Daoy (cell line): ENCODE measurements around the gene UBR2. TPM values are rescaled to one million over a fixed set of nuclear protein-coding genes. Genes with fewer than 3 reads are reported as not detected.

Experiments used
- DNase-seq: peaks from one replicate; pipeline ENCODE4 v3.0.0-alpha.2; 2015; ENCODE audit warnings: low read depth
- total RNA-seq: library from RNA; depleted of rRNA; stranded (reverse); fragments of >200 nt; shearing (Covaris generic); gene quantifications from 2 replicates; pipeline ENCODE4 v1.2.3, GENCODE V29; 2014

UBR2 gene
- total RNA-seq, 1 experiment from 2014 or later = 23.1 TPM

DNA sequence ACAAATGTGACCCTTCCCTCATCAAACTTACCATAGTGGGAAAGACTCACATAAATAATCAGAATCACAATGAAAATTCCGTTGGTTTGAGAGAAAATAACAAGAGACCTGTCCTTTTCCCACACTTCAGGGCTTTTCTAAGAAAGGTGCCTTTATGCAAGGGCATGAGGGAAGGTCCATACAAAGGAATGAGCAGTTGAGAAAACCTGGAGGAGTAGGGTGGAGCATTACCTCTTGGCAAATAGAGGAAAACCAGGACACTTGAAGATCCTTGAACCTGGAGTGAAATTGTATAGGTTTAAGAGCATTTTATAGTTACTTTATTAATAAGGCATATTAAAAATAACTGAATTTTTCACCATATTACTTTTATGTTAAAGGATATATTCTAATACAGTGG is 54.3 kb downstream of the UBR2 start:
- DNase-seq = no peak

DNA sequence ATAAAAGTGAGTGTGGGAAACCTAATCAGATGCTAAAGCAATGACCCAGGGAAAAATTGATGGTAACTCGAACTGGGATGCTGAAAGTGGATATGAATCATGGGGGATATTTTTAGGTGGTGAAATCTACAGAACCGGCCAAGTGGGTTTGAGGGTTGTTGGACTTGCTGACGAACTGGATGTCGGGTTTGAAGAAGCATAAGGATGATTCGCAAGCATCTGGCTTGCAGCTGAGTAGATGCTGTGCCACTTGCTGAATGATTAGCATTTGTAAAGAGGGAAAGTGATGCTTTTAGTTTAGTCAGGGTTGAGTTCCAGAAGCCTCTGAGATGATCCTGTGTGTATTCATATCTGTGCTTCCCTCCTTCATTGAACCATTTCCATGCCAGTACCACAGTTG is 54.9 kb downstream of the UBR2 start:
- DNase-seq = peak; percentile 7

DNA sequence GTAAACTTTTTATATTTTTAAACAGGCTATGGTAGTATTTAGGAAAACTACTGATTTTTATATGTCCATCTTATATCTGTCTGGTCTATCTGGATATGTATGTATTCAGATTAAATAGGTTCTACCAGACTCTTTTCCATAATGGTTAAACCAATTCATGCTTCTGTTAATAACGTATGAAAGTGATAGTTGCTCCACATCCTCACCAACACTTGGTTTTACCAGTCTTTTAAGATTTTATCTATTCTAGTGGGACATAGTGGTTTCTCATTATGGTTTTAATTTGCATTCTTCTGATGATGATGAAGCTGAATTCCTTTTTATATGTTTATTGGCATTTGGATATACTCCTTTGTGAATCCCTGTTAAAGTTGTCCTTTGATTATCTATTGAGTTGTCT is 56.1 kb downstream of the UBR2 start:
- no peak for DNase-seq

DNA sequence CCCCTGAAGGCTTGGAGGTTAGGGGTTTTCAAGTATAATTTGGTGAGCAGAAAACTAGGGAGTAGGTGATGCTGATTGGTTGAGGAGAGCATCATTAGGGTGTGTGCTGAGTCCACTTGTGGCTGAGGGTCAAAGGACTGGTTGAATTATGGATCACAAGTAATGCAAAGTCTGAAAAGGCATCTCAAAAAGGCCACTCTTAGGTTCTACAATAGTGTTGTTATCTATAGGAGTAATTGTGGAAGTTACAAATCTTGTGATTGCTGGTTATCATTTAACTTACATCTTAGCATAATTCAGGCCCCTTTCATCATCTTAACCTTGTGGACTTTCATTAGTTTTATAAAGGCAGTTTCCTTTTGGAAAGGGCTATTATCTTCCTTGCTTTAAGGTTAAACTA is 60.8 kb downstream of the UBR2 start:
- no peak for DNase-seq

DNA sequence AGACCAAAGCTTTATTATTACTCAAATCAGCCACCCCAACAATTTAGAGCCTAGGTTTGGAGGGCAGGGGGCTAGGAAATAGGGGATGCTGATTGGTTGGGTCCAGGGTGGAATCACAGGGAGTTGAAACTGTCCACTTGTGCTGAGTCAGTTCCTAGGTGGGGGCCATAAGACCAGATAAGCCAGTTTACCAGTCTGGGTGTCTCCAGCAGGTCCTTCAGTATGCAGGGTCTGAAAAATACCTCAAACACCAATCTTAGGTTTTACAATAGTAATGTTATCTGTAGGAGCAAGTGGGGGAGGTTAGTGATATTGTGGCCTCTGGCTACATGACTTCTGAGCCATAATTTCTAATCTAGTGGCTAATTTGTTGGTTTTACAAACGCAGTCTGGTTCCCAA is 63.2 kb downstream of the UBR2 start:
- DNase-seq = no peak

DNA sequence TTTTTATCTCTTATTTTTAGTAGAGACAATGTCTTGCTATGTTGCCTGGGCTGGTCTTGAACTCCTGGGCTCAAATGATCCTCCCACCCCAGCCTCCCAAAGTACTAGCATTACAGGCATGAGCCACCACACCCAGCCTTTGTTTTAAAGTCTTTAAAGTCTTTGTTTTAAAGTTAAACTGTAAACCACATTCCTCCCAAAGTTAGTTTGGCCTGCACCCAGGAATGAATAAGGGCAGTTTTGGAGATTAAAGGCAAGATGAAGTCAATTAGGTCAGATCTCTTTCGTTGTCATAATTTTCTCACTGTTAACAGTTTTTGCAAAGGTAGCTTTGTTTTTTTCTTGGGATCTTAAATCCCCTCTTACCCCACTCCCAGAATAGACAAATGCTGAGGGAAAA is 63.8 kb downstream of the UBR2 start:
- no peak for DNase-seq

DNA sequence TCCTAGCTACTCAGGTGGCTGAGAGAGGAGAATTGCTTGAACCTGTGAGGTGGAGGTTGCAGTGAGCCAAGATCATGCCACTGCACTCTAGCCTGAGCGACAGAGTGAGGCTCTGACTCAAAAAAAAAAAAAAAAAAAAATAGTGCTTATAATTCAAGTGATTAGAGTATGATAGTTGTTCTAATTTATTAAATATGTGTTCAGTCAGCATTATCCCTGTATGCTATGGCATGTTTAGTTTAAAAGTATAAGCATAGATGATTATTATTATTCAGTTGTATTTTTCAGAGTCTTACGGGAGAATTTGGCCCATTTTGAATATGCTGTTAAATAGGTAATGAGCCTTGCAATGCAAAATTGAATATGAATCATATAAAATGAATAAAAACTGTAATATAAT is 64.8 kb downstream of the UBR2 start:
- no peak for DNase-seq

DNA sequence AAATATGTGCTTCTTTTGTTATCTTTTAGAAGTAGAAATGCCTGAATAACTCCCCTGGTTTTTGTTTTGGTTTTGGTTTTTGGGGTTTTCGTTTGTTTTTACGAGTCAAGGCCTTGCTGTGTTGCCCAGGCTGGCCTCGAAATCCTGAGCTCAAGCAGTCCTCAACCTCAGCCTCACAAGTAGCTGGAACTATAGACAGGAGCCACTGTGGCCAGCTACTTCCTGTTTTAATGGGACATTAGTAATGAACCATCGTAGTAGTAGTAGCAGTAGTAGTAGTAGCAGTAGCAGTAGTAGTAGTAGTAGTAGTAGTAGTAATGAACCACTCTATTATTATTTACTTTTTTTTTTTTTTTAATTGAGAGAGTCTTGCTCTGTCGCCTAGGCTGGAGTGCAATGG is 66.0 kb downstream of the UBR2 start:
- no peak for DNase-seq

DNA sequence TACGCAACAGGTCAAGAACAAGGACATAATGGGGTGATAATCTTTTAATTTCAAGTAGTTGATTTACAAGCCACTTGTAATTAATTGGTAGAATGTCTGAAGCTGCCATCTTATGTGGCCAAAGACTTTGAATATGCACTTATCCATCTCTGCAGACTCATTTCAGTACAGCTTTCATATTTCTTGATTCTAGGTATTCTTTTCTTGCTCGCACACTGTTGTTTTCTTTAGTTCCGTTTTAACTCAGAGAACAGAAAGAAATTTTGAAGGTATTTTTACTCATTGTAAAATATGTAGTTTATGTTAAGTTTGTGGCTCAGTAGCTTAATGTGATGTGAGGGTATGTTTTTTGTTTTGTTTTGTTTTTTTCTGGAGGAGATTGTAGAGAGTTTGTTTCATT is 73.9 kb downstream of the UBR2 start:
- no peak for DNase-seq

DNA sequence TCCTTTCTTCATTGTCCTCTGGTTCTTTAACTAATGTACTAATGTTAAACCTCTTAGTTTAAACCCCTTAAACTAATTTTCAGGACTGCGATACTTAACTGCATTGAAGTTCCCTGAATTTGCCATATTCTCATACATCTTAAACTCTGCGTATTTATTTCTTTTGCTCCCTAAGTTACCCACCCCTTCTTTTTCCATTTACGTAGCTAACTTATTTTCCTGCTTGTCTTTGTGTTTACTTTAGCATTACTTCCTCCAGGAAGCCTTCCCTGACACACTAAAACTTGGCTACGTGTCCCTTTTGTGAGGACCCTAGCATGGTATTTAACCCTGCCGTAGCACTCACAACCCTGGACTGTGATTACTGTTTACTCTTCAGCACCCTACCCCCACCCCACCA is 79.0 kb downstream of the UBR2 start:
- DNase-seq = no peak

DNA sequence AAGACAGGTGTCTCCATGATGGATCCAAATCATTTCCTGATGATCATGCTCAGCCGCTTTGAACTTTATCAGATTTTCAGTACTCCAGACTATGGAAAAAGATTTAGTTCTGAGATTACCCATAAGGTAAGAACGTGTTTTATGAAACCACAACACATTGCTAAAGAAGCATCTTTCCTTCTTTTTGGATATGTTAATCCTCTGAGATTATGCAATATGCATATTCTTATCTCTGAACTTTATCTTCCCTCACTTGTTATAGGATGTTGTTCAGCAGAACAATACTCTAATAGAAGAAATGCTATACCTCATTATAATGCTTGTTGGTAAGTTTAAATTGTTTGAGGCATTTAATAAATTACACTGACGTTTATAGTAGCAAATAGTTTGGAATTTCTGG is 80.4 kb downstream of the UBR2 start:
- DNase-seq = no peak

DNA sequence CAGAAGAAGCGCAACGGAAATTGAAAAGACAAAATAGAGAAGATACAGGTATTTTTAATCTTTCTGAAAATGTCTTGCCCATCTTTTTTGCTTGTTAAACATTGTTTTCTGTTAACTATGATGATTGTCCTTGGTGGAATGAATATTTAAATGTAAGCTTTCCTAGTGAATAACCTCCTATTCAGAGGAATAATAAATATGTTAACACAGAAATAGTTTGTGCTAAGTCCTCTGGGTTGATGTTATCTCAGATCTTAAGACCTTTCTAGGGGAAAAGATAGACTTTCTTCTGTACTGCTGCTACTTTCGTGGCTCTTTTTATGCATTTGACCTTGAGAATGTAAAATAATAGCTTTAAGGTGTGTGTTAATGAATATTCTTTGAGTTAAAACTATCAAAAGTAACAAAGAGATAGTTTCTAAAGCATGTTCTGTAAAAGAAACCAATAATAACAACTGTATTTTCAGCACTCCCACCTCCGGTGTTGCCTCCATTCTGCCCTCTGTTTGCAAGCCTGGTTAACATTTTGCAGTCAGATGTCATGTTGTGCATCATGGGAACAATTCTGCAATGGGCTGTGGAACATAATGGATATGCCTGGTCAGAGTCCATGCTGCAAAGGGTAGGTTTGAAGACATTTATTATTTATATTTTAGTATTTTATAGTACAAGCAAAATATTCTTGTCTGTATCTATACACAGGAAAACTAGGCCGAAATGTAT is 88.4 kb downstream of the UBR2 start:
- DNase-seq = no peak

DNA sequence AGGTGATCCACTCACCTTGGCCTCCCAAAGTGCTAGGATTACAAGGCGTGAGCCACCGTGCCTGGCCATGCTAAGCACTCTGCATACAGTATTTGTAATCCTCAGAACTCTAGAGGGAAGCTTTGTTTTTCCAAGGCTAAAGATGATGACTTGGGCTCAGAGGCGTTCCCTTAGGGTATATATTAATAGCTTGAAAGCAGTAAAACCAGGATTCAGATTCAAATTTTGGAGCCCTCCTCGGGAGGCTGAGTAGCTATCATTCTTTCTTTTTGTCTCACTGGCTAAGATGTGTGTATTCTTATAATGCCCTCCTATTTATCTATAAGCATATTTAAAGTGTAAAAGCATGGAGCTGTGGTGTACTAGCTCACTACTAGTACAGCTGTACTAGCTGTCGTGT is 90.0 kb downstream of the UBR2 start:
- no peak for DNase-seq

DNA sequence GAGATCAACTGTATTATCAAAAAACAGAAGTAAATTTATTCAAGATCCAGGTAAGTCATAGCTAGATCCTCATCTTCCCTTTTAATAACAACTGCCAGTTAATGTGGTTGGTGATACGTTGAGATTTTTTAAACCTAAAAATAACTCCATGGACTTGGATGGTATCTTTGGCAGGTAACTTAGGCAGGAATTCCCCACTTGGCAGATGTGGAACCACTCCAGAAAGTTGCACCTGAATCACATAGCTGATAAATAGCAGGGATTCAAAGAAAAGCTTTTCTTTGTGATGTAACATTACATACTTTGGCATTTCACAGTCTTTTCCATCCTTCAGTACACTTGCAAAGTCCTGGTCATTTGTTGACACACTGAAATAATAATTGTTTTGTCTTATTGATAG is 96.0 kb downstream of the UBR2 start:
- no peak for DNase-seq

DNA sequence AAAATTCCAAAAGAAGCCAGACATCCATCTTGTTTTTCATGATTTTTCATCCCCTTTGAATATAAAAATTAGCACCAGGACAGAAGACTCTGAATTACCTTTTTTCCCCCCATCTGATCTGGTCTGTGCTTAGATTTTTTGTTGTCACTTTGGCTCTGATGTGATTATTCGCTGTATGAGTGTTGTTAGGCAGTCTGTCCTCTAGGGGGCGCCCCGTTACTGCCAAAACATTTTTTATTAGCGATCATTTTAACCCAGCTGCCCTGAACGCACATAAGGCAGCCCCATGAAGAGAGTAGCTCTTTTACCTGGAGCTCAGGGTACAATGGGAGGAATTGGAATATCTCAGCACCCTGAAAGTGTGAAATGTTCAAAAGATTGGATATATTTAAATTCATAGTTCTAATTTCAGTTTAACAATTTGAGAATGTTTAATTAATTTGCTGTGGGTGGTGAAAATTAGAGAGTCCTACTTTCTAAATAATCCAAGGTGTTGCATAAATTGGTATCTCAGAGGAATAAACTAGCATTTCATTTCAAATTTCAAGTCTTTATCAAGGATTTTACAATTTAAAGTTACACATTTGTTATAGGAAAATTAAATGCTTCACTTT is 97.8 kb downstream of the UBR2 start:
- peak; percentile 66 for DNase-seq

DNA sequence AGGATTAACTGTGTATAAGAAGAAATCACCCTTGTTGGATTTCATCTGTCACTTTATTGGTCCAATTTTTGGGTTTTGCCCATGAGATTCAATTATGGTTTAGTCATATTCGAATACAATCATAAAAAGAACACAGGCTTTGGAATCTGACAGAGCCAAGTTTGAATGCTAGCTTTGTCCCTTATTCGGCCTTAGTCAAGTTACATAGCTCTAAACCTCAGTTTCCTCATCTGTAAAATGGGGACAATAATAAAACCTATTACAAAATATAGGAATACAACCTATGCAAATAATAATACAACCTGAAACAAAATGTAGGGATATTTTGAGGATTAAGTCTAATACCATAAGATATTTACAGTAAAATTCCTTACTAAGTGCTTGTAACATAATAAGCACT is 100.9 kb downstream of the UBR2 start:
- no peak for DNase-seq

DNA sequence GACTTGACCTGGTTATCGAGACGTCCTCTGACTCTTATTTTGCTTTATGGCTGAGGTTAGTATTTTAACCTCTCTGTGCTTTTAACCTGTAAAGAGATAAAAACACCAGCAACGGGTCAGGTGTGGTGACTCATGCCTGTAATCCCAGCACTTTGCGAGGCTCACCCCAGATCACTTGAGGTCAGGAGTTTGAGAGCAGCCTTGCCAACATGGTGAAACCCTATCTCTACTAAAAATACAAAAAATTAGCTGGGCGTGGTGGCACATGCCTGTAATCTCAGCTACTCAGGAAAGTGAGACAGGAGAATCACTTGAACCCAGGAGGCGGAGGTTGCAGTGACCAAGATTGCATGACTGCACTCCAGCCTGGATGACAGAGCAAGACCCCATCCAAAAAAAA is 110.5 kb downstream of the UBR2 start:
- DNase-seq = peak; percentile 37

DNA sequence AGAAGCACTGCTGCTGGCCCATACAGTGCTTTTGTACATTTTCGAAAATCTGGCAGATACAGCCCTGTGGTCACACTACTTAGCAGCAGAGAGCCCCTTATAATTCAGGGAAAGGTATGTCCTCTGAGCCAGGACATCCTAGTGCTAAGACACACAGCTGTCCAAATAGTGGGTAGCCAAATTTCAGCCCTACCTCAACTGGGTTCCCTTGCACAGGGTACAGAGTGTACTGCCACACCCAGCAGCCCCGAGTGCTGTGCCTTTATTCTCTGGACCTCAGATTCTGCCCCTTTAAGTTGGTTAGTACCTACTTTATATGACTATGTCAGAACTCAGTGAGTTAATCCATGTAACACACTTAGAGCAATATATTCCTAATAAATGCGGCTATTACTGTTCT is 111.0 kb downstream of the UBR2 start:
- no peak for DNase-seq

DNA sequence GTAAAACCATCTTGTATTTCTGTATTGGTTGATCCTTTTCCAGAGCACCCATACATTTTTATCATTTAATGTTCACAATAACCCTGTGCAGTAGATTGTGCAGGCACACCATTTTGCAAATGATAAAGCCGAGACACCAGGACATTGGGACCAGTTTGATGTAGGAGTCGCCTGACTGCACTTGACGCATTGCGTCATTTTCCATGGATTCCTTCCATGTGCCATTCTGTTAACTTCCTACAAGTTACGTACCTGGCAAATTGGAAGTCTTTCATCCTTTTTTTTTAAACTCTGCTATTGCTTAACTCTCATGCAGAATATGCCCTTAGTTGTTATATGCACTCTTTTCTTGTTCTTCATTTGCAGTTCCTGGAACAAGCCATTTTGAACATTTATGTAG is 115.5 kb downstream of the UBR2 start:
- DNase-seq = no peak

DNA sequence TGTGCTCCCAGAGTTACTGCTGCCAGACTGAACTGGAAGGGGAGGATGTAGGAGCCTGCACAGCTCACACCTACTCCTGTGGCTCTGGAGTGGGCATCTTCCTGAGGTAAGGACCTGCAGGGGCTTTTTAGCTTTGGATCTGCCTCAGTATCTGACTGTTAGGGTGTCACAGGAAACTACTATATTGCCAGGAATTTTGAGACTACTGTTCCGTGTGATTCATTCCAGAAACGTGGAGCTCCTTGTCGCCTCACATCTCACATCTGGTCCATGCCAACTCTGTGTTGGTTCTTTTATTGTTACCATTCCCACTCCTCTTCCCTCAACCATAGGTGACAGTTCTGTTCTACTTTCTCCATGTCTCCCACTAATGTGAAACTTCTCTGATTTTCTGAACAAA is 124.5 kb downstream of the UBR2 start:
- no peak for DNase-seq

DNA sequence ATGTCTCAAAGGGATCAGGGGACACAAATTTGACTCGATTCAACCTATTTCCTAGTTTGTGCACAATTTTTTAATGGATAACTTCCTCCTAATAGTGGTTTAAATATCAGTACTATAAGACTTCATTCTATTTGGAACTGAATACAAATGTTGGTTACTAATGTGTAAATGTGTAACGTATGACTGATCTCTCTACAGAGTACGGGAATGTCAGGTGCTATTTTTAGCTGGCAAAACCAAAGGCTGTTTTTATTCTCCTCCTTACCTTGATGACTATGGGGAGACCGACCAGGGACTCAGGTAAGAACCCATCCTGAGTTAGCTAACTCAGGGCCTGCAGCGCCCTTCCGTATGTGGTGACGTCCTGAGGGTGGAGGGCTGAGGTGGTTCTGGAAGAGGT is 125.5 kb downstream of the UBR2 start:
- DNase-seq = no peak

DNA sequence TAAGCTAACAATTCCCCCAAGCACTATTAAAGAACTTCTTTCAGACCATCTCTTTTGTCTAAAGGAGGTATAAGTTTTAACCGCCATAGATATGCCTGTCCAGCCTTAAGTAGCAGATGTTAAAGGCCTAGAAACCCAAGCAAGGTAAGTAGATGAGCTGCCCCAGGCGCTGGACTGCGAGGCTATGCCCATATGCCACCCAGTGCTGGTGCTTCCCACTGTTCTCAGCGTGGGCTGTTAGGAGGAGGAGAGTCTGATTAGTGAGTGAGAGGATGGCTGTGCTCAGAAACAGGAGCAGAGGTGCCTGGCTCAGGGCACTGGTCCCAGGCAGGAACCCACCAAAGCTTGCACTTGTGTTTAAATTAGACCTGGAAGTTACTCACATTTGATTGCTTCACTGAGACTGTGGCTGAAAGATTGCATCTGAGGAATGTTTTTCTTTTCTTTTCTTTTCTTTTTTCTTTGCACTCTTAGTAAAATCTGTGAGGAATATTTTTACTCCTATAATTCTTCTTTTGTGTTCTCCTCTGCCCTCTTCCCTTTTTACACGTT is 126.4 kb downstream of the UBR2 start:
- DNase-seq = no peak

DNA sequence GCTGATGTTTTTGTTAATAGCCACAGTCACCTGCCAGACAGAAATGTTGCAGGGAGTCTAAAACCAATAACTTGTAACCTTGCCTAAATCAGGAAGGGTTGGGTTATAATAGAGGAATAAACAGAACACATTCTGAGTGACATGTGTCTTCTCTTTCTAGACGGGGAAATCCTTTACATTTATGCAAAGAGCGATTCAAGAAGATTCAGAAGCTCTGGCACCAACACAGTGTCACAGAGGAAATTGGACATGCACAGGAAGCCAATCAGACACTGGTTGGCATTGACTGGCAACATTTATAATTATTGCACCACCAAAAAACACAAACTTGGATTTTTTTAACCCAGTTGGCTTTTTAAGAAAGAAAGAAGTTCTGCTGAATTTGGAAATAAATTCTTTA is 127.0 kb downstream of the UBR2 start:
- DNase-seq = no peak
